HEK293T (cell line): ENCODE results near the gene MAFB.

Experiments used
- CTCF ChIA-PET: fragments of 350-600 bp; formaldehyde crosslinking; extraction: SDS; loops from one replicate; lab custom pipeline; 2021; ENCODE audit warnings: antibody characterized with exemption, inconsistent platforms; lab: Yijun Ruan, JAX
- POLR2A ChIA-PET: fragments of 350-600 bp; formaldehyde crosslinking; extraction: SDS; loops from one replicate; lab custom pipeline; 2020; ENCODE audit warnings: antibody characterized with exemption, inconsistent platforms; lab: Yijun Ruan, JAX
- DNase-seq: peaks from one replicate; pipeline ENCODE4 v3.0.0; 2012; ENCODE audit warnings: mixed read lengths; ENCODE audit errors: extremely low spot score
- ARNT ChIP-seq: fragments of 450-650 bp; IDR thresholded peaks from 2 replicates; pipeline ENCODE4 v1.6.1; 2017; ENCODE audit warnings: mild to moderate bottlenecking
- BHLHE40 ChIP-seq: fragments of 450-650 bp; IDR thresholded peaks from 2 replicates; pipeline ENCODE4 v1.6.1; 2016; ENCODE audit warnings: mild to moderate bottlenecking, moderate library complexity, borderline replicate concordance
- CTBP1 ChIP-seq: fragments of 450-650 bp; IDR thresholded peaks from 2 replicates; pipeline ENCODE4 v1.6.1; 2016; ENCODE audit warnings: borderline replicate concordance
- ELF4 ChIP-seq: fragments of 450-650 bp; IDR thresholded peaks from 2 replicates; pipeline ENCODE4 v1.6.1; 2017; ENCODE audit warnings: antibody characterized with exemption
- FOXA1 ChIP-seq: fragments of 450-650 bp; IDR thresholded peaks from 2 replicates; pipeline ENCODE4 v1.6.1; 2016; ENCODE audit warnings: mild to moderate bottlenecking
- FOXK2 ChIP-seq: fragments of 450-650 bp; IDR thresholded peaks from 2 replicates; pipeline ENCODE4 v1.6.1; 2016; ENCODE audit warnings: mild to moderate bottlenecking
- FOXM1 ChIP-seq: fragments of 450-650 bp; IDR thresholded peaks from 2 replicates; pipeline ENCODE4 v1.6.1; 2017; ENCODE audit warnings: mild to moderate bottlenecking, borderline replicate concordance
- HDGF ChIP-seq: fragments of 450-650 bp; IDR thresholded peaks from 2 replicates; pipeline ENCODE4 v1.6.1; 2017; ENCODE audit warnings: antibody characterized with exemption, borderline replicate concordance
- L3MBTL2 ChIP-seq: fragments of 450-650 bp; conservative IDR thresholded peaks from 2 replicates; pipeline ENCODE4 v1.6.1; 2016; ENCODE audit warnings: mild to moderate bottlenecking
- LEF1 ChIP-seq: fragments of 450-650 bp; IDR thresholded peaks from 2 replicates; pipeline ENCODE4 v1.6.1; 2017; ENCODE audit warnings: mild to moderate bottlenecking, borderline replicate concordance
- NFRKB ChIP-seq: fragments of 450-650 bp; IDR thresholded peaks from 2 replicates; pipeline ENCODE4 v1.6.1; 2016; ENCODE audit warnings: mild to moderate bottlenecking, moderate library complexity
- SP1 ChIP-seq: fragments of 450-650 bp; IDR thresholded peaks from 2 replicates; pipeline ENCODE4 v1.6.1; 2017
- SUZ12 ChIP-seq: fragments of 450-650 bp; IDR thresholded peaks from 2 replicates; pipeline ENCODE4 v1.6.1; 2016; ENCODE audit warnings: mild to moderate bottlenecking
- TARDBP ChIP-seq: fragments of 450-650 bp; IDR thresholded peaks from 2 replicates; pipeline ENCODE4 v1.6.1; 2016
- ZNF384 ChIP-seq: fragments of 450-650 bp; IDR thresholded peaks from 2 replicates; pipeline ENCODE4 v1.6.1; 2016
- TF ChIP-seq, protein P1 (sequence below): fragments of 450-650 bp; IDR thresholded peaks from 2 replicates; pipeline ENCODE4 v1.6.1; 2016

MAFB gene

DNA sequence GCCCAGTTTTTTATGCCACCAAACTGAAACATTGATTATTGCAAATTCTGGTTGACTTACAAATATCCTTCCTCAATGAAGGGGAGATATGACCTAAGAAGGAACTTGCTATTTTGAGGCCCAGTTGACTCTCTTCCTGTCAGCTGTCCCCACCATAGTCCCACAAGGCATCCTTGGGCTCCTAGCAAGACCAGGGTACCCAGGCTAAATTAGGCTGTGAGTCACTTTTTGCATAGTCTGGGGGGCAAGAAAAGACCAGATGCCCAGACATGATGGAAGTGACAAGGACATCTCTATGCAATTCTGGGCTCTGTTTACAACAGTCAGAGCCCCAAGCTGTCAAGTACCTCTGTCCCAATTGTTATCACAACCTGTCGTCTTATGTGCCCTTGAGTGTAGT, 31.8 kb upstream of the MAFB start:
- POLR2A ChIA-PET = no interaction called here
- no peak for DNase-seq
- TF ChIP-seq ZNF384 = no peak
- CTCF ChIA-PET = no interaction called here

DNA sequence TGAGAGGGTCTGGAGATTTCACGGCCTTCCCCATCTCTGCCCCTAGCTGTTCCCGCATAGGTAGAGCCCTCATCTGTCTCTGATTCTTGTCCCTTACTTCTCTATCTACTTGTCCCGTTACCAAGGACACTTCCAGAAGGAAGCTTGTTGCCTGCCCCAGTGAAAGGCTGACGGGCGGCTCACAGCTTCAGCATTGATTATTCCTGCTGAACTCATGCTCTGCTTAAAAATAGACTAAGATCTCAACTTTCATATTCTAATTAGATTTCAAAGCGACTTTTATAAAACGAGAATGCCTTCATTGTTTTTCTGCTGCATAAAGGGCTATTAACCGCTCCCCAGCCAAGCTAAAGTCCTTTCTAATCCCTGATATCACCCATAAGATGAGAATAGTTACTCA, 31.1 kb upstream of the MAFB start:
- POLR2A ChIA-PET = no interaction called here
- CTCF ChIA-PET = interaction anchor here (0.8 to 1.6 kb wide), 2 partner anchors 8 to 21 kb away, joined by 3 to 8 read pairs; no protein-coding TSS in a partner anchor
- TF ChIP-seq L3MBTL2 (no peak), ARNT (no peak), FOXA1 (no peak), BHLHE40 (no peak), LEF1 (no peak), FOXK2 (no peak), CTBP1 (no peak)
- TF ChIP-seq, protein P1, sequence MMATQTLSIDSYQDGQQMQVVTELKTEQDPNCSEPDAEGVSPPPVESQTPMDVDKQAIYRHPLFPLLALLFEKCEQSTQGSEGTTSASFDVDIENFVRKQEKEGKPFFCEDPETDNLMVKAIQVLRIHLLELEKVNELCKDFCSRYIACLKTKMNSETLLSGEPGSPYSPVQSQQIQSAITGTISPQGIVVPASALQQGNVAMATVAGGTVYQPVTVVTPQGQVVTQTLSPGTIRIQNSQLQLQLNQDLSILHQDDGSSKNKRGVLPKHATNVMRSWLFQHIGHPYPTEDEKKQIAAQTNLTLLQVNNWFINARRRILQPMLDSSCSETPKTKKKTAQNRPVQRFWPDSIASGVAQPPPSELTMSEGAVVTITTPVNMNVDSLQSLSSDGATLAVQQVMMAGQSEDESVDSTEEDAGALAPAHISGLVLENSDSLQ = no peak
- DNase-seq = no peak

DNA sequence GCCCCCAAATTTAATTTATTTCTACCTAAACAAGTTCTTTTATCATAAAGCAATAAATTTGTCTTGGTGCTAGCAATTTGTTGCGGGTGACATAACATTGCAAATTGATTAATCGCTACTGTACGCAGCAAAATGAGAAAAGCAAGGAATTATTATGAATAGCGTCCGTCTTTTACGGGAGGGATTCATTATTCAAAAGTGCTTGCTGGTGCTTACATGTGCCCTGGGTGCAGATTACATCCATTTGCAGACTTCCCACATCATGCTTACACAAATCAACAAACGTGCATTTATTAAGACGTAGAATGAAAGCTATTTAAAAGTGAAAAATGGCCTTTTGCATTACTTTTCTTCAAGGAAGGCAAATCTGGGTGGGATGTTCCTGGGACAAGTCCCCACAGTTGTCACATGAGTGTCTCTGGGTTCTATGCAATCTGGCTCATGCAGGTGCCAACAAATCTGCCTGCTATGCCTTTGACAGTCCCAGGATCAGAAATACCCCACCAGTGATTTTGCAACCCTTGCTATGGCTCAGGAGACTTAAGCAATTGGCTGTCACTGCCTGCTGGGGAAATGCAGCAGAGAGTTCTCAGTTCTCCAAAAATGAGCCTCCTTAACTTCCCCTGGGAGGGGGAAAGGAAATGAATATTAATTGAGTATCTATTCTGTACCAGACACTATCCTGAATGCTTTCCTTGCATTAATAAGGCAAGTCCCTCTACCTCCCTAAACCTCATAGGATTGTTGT, 30.1 kb upstream of the MAFB start:
- ChIA-PET POLR2A (no interaction called here), CTCF (interaction anchor here (1.1 to 1.6 kb wide), 2 partner anchors 13 to 22 kb away, joined by 3 to 8 read pairs; no protein-coding TSS in a partner anchor)
- no peak for TF ChIP-seq FOXM1
- no peak for TF ChIP-seq FOXK2
- no peak for TF ChIP-seq ZNF384
- TF ChIP-seq SUZ12 = no peak
- DNase-seq = no peak

GRCh38 chr20:40718214-40718977, 29.4 kb upstream of the MAFB start:
- ChIA-PET CTCF (interaction anchor here (1.1 kb wide), 1 partner anchor 12 kb away, joined by 3 read pairs; no protein-coding TSS in a partner anchor), POLR2A (no interaction called here)
- DNase-seq = no peak
- TF ChIP-seq ZNF384 = no peak
- TF ChIP-seq, protein P1 = no peak
- TF ChIP-seq LEF1 = no peak
- TF ChIP-seq CTBP1 = no peak
- TF ChIP-seq FOXM1 = no peak
- no peak for TF ChIP-seq TARDBP
- TF ChIP-seq HDGF = no peak
- TF ChIP-seq NFRKB = no peak
- no peak for TF ChIP-seq SP1
- TF ChIP-seq BHLHE40 = no peak

DNA sequence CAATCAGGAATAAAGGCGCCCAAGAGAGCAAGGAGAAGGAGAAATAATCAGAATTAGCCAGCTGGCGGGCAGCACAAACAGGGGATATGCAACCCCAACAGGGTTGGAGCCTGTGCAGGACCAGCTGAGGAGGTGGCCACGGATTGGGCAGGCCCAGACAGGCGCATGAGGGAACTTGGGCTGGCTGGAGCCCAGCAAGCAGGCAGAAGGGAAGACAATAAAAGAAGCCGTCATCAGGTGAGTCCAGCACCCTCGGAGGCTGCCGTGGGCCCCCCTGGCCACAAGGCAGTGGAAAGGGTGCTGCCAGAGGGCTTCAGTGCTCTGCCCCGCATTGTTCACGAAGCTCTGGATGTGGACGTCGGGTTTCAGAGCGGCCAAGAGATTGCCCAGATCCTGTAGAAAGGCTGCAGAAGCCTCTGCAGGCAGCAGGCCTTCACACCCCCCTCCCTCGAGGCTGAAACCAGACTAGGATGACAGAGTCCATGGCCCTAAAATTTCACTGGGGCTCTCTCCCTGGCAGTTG, 28.4 kb upstream of the MAFB start:
- DNase-seq = no peak
- ChIA-PET POLR2A (no interaction called here), CTCF (no interaction called here)
- no peak for TF ChIP-seq ZNF384
- no peak for TF ChIP-seq L3MBTL2
- no peak for TF ChIP-seq NFRKB
- no peak for TF ChIP-seq TARDBP
- TF ChIP-seq FOXK2 = no peak
- TF ChIP-seq, protein P1 = no peak
- TF ChIP-seq HDGF = no peak
- no peak for TF ChIP-seq BHLHE40
- no peak for TF ChIP-seq FOXA1
- TF ChIP-seq SUZ12 = no peak
- no peak for TF ChIP-seq ARNT
- no peak for TF ChIP-seq LEF1
- TF ChIP-seq SP1 = no peak
- TF ChIP-seq CTBP1 = no peak
- no peak for TF ChIP-seq ELF4
- no peak for TF ChIP-seq FOXM1

GRCh38 chr20:40715491-40715890, 26.5 kb upstream of the MAFB start:
- ChIA-PET POLR2A (no interaction called here), CTCF (no interaction called here)
- DNase-seq = no peak
- no peak for TF ChIP-seq L3MBTL2
- TF ChIP-seq LEF1 = no peak
- no peak for TF ChIP-seq TARDBP
- TF ChIP-seq NFRKB = no peak
- TF ChIP-seq ELF4 = no peak
- TF ChIP-seq CTBP1 = no peak
- no peak for TF ChIP-seq FOXM1
- TF ChIP-seq, protein P1 = no peak
- TF ChIP-seq HDGF = no peak
- no peak for TF ChIP-seq ARNT
- no peak for TF ChIP-seq ZNF384
